NCI-H748 (cell line): ENCODE measurements around the gene C2CD4C.
"Not testable (repeated sequence)": the region's sequence is repeated elsewhere in the genome, so short reads cannot be mapped to it uniquely, and the experiment has no call there.

Experiments
- DNase-seq: peaks from one replicate; lab custom pipeline; 2025; ENCODE audit not compliant: unreplicated experiment; lab: John Stamatoyannopoulos, UW

Gene C2CD4C

DNA sequence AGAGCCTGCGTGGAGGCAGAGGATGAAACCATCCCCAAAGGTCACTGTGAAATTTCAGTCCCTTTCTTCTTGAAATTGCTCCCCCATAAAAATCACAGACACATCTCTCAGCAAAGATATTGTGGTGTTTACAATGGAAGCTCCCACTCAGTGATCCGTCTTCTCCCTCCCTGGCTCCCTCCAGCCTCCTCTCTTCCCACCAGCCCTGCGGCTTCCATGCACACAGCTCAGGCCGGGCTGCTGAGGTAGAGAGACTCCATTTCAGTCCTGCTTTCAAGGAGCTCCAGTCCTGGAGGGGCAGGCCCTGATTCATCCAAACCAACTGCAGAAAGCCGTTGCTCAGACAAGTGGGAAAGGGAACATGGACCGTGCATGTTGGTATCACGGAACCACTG, 40.3 kb downstream of the C2CD4C start:
- DNase-seq: no peak

DNA sequence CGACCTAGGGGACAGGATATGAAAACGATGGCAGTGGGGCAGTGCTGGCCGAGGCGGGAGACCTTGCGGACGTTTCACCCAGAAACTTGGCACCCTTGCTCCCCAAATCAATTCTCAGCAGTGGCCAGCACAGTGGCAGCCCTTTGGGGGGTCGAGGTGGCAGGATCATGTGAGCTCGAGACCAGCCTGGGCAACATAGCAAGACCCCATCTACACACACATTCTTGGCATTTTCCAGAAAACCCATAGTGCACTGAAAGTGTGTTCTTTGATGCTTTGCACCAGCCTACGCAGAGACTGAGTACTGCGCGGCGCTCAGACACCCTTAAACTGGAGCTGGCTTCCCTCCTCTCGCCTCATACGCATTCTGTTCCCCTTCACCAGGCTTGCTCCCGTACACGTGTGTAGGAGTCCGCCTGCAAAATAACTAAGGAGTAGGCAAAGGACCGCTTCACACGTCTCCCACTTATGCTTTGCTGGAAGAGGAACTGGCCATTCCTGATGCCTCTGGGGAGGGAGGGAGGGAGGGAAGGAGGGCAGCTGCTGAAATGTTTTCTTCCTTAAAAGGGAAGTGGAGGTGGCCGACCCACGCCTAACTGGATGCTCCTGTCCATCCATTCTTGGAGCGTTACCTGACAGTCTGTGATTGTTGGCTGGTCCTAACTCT, 40.9 kb downstream of the C2CD4C start:
- no peak for DNase-seq

DNA sequence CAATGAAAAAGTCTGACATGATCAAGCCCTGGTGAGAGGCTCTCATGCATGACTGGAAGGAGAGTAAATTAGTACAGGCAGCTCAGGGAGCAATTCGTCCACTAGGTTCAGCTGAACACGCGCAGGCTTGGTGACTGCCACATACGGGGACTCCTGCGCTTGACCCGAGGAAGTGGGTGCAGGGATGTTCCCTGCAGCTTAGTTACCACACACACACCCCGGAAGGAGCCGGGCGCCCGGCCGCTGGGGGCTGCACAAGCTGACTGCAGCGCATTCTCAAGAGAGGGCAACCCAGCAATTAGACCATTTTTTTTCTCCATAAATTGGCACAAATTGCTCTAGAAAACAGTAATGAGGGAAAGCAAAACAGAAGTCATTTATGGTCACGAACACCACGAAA, 41.4 kb downstream of the C2CD4C start:
- DNase-seq: no peak

DNA sequence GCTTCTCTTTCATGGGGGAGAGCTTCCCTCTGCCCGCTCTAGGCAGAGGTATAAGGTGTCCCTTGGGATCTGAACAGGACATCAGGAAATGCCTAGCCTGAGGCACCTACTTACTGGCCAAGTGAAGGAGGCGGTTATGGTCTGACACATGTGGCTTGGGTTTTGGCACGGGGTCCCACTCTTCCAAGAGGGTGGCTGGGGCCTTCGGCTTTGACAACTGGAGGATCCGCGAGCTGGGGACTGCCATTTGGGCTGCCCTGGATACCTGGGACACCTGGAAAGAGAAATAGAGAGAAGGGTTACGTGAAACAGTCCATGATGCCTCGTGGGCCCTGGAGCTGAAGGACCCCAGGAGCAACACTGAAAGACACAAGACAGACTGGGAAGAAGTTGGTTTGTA, 42.0 kb downstream of the C2CD4C start:
- no peak for DNase-seq

DNA sequence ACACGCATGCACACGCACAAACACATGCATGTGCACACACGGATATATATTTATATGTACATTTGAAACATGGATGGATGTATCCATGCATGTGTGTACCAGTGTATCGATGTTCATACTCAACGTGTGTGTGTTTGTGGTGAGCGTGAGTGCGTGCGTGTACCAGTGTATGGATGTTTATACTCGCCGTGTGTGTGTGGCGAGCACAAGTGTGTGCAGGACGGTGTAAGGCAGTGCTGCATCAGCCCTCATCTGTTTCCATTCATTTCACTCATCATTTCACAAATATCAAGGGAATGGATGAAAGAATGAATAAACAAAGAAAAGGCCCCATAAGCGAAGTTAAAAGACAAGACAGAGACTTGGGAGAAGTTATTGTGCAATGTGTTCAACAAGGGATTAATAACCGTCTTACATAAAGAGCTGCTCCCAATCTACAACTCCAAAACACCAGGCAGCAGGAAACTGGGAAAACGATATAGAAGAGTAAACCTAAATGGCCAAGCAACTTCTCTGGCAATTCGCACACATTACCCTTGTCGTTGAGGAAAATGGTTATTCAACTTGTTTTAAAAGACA, 42.7 kb downstream of the C2CD4C start:
- DNase-seq: no peak

DNA sequence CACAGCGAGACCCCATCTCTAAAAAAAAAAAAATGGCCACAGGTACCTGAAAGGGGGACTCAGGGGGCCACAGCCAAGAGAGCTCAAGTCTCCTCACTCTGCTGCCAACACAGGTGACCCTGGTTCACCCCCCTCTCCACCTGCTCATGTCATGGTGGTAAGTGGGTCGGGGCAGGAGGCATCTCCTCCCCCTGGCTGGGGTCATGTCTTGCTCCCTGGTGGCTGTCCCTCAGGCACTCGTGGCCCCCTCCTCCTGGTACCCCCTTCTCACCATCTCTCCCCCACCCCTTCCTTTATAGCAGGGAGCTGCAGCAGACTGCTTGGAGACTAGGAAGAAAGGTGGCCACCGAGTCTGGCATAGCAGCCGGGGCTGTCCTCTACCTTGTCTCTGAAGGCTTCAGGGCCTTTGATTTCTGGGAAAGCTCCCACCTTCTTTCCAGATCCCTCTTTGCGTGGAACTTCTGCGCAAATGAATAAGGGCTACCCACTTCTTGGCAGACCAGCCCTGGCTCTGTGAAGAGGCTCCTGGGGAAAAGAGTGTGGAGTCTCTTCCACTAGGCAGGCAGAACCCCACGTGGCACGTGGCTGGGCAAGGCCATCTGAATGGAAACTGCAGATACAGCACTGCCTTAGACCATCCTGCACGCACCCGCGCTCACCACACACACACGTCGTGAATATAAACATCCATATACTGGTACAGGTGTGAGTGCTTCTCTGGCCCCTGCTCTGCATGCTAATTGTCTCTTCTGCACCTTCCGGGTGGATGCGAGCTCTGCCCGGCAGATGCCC, 44.3 kb downstream of the C2CD4C start:
- DNase-seq: no peak

DNA sequence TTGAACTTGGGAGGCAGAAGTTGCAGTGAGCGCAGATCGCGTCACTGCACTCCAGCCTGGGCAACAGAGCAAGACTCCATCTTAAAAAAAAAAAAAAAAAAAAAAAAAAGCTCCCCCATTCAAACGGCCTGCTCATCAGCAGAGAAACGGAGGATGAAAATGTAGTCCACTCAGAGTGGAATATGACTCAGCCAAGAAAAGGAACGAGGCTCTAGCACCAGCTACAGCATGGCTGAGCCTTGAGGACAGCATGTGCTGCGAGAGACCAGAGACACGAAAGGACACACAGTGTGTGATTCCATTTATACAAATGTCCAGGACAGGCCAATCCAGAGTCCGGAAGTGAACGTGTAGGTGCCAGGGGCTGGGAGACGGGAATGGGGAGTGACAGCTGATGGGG, 46.3 kb downstream of the C2CD4C start:
- no peak for DNase-seq

DNA sequence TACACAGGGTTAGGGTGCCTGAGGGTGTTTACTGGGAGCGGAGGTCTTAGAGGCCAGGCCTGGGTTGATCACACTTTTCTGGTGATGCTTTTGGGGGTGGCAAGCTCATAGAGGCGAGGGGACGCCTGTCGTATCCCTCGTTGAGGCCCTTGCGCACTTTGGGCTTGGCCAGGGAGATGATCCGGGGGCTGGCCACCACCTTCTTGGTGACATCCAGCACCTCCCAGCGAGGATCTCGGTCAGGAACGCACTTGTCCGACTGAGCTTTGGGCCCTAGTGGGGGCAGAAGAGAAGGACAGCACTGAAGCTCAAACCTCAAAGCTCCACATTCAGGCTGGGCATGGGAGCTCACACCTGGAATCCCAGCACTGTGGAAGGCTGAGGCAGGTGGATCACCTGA, 46.8 kb downstream of the C2CD4C start:
- no peak for DNase-seq

DNA sequence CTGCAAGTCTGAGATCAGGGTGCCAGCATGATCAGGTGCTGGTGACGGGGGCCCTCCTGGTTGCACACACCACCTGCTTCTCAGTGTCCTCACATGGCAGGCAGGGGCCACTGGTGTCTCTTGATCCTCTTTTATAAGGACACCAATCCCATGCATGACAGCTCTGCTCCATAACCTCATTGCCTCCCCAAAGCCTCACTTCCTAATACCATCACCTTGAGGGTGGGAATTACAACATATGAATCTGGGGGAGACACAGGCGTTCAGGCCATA, 49.4 kb downstream of the C2CD4C start:
- no peak for DNase-seq

DNA sequence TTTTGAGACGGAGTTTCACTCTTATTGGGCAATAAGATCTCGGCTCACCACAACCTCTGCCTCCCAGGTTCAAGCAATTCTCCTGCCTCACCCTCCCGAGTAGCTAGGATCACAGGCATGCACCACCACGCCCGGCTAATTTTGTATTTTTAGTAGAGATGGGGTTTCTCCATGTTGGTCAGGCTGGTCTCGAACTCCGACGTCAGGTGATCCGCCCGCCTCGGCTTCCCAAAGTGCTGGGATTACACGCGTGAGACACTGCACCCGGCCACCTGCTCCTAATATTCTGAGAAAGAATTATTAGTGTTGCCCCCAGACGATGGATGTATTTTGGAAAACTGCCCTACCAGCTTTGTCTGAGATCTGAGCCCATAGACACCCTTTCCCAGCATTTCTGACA, 53.4 kb downstream of the C2CD4C start:
- not testable (repeated sequence) for DNase-seq
